T-helper 22 cell (primary cell): ENCODE data around the gene CYP2C8.
"Not testable (repeated sequence)": the region's sequence is repeated elsewhere in the genome, so short reads cannot be mapped to it uniquely, and the experiment has no call there.

Experiments
- DNase-seq: peaks from one replicate; pipeline ENCODE4 v3.0.0-alpha.2; 2020; ENCODE audit warnings: low read depth

CYP2C8 gene

GRCh38 chr10:95069286-95069685 is at the start of gene CYP2C8:
CYP2C8 (minus strand) TSS chr10:95069497; CDS start chr10:95069402, 95 bp downstream.
- no peak for DNase-seq

GRCh38 chr10:95116869-95117269 is 47.6 kb upstream of the CYP2C8 start:
- DNase-seq: no peak

DNA sequence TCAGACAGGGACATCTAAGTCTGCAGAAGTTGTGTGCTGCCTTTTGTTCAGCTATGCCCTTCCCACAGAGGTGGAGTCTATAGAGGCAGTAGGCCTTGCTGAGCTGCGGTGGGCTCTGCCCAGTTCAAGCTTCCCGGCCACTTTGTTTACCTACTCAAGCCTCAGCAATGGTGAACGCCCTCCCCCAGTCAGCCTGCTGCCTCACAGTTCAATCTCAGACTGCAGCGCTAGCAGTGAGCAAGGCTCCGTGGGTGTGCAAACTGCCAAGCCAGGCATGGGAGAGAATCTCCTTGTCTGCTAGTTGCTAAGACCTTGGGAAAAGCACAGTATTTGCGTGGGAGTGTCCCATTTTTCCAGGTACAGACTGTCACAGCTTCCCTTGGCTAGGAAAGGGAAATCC is 41.5 kb upstream of the CYP2C8 start:
- not testable (repeated sequence) for DNase-seq

- DNase-seq: no peak
These were observed 28.5 kb upstream of the CYP2C8 start for GRCh38 chr10:95097805-95098204.

DNA sequence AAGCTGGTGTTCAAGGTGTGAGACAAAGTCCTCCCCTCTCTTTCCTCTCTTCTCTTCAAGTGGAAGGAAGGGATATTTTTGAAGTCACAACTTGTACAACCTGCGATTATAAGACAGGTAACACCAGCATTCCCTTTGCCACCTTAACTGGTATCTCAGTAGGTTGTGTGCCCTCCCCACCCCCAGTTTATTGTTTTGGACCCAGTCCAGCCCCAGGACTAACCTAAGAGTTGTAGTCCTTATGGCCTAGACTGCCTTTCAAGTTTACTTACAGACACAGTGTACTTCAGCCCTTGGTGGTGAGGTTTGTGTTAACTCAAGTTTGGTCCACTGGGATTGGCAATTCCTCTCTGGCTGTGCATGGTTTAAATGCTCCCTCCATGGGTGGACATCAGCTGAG is 26.8 kb upstream of the CYP2C8 start:
- DNase-seq: no peak

GRCh38 chr10:95079626-95080025 is 10.3 kb upstream of the CYP2C8 start:
- DNase-seq: not testable (repeated sequence)

DNA sequence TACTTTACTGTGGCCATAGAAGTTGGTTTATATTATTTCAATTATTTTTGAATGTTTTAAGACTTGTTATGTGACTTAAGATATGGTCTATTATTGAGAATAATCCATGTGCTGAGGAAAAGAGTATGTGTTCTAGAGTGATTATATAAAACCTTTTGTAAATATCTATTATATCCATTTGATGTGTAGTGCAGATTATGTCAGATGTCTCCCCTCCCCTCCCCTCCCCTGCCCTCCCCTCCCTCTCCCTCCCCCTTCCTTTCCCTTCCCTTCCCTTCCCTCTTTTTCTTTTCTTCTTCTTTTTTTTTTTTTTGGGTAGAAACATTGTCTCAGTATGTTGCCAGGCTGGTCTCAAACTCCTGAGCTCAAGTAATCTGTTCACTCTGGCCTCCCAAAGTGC is 8.3 kb upstream of the CYP2C8 start:
- no peak for DNase-seq

DNA sequence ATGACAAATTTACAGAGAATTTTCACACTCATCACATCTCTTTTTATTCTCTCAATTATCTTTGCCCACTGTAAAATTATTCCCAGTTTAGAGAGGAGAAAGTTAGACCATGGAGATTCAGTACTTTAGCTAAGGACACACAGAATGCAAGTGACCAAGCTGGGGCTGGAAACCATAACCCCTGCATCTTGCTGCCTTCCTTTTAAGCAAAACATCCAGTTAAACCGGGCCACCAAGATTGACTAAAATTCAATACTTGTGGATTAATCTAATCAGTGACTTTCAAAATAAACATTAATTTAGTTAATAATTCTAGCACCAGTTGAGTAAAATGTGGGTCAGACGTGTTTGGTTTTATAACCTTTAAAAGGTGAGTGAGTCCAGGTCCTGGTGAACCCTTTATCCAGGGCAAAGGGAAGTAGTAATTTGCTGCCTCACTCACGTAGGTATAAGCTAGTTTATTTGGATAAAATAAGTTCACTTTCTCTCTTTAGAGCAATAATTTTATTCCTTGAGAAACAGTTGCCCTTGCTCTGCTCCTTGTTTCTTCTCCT is 1.9 kb upstream of the CYP2C8 start:
- DNase-seq: no peak

DNA sequence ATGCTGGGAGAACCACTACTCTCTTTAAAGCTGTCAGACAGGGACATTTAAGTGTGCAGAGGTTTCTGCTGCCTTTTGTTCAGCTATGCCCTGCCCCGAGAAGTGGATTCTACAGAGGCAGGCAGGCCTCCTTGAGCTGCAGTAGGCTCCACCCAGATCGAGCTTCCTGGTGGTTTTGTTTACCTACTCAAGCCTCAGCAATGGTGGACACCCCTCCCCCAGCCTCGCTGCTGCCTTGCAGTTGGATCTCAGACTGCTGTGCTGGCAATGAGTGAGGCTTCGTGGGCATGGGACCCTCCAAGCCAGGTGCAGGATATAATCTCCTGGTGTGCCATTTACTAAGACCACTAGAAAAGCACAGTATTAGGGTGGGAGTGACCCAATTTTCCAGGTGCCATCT is 5.2 kb downstream of the CYP2C8 start:
- DNase-seq: not testable (repeated sequence)

GRCh38 chr10:95056744-95057363 is 12.4 kb downstream of the CYP2C8 start:
- DNase-seq: no peak

DNA sequence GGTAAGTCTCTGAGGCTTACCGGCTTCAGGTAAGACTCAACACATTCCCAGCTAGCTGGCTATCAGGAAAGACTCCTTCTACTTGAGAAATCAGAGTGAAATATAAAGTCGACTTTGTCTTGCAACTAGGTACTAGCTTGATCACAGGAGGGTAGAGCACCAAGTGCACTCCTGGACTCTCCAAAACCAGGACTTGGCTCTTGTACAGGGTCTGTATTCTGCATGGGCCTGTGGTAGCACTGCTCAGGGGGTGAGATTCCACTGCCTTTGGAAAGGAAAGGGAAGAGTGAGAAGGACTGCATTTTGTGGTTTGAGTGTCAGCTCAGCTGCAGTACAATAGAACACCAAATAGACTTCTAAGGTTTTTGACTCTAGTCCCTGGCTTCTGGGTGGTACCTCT is 19.4 kb downstream of the CYP2C8 start:
- no peak for DNase-seq

- no peak for DNase-seq
These were observed 21.1 kb downstream of the CYP2C8 start for GRCh38 chr10:95048206-95048605.

DNA sequence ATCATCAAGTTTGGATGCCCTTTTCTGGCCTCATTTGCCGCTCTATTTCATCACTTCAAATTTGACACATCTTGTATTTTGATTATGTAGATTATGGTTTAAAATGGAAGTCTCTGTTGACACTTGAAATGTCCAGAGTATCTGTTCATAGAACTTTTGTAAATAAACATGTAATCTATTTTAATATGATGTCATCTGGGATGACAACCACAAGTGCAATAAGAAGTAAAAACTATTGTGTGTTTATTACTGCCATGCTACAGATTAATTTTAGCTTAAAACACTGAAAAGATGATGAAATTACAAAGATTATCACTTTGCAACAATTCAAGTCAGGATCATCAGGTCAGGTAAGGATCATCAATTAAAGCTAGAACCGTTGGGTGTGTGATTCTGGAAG is 30.0 kb downstream of the CYP2C8 start:
- DNase-seq: no peak

GRCh38 chr10:95035332-95036295 is 33.7 kb downstream of the CYP2C8 start:
- DNase-seq: no peak

GRCh38 chr10:95034401-95034800 is 34.9 kb downstream of the CYP2C8 start:
- DNase-seq: no peak

GRCh38 chr10:95031656-95032055 is 37.6 kb downstream of the CYP2C8 start:
- DNase-seq: no peak

GRCh38 chr10:95026461-95026860 is 42.8 kb downstream of the CYP2C8 start:
- DNase-seq: no peak

GRCh38 chr10:94997741-94998174 is 71.5 kb downstream of the CYP2C8 start:
- no peak for DNase-seq

- DNase-seq: no peak
These were observed 76.5 kb downstream of the CYP2C8 start for GRCh38 chr10:94992811-94993210.

GRCh38 chr10:94991243-94991888 is 77.9 kb downstream of the CYP2C8 start:
- no peak for DNase-seq

DNA sequence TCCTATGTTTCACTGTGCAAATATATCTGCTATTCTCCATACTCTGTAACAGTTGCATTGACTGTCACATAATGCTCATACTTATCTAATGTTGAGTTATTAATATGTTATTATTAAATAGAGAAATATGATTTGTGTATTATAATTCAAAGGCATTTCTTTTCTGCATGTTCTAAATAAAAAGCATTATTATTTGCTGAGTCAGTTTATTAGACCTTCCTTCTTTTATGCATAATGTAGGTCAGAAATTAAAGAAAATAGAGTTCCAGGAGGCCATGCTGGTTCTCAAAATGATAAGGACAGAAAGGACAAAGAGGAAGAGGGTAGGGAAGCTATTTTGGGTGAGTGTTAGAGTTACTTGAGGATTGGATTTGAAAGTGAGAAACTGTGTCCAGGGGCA is 80.1 kb downstream of the CYP2C8 start:
- DNase-seq: no peak
